Medulla oblongata (tissue), 1 donor: ENCODE results near the gene APOBEC3A.

Experiments used
- DNase-seq: peaks from one replicate; pipeline ENCODE4 v3.0.0-alpha.2; 2015; ENCODE audit errors: extremely low spot score

APOBEC3A gene

DNA sequence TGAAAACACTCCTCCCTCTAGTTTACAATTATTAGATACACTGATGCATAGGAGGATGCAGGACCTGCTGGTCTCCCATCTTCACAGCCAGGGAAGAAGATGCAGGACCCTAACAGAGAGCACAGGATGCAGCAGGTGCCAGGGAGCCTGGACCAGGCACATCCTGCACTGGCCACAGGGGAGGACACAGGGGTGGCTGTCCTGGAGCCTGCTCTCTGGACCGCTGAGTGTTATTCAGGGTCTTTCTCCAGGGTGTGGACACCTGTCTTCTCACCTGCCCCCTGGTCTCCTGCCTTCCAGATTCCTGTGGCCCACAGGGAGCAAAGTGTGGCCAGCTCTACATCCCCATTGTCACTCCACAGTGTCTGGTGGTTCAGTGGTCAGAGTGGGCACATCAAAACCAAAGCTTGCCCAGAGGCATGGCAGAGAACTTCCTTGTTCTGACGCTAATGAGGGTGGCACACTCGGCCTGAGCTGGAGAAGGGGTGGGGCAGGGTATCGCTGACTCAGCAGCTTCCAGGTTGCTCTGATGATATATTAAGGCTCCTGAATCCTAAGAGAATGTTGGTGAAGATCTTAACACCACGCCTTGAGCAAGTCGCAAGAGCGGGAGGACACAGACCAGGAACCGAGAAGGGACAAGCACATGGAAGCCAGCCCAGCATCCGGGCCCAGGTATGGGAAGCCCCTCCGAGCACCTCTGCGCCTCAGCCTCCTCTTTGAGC, at the start of gene APOBEC3A:
TSS of gene APOBEC3A (plus strand) at position 564 of the 725 bp plus-strand sequence. CDS start at position 647, 83 bp downstream.
- DNase-seq: no peak

DNA sequence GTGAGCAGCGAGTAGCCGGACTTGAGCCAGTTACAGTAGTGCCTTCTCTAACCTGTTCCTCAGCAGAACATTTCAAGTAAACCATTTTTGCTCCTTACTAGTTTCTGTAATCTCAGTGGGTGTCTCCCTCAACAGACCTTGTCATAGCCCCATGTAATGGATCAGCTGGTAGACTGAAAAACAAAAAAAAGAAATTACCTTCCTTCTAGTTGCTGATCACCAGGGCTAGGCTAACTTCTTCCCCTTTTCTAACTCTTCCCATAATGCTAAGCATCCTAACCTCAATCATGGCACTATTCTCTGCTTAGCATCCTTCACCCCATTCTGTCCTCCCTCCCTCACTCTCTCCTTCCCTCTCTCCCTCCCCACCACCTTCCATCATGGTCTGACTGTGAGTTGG, 49.6 kb upstream of the APOBEC3A start:
- DNase-seq: no peak

DNA sequence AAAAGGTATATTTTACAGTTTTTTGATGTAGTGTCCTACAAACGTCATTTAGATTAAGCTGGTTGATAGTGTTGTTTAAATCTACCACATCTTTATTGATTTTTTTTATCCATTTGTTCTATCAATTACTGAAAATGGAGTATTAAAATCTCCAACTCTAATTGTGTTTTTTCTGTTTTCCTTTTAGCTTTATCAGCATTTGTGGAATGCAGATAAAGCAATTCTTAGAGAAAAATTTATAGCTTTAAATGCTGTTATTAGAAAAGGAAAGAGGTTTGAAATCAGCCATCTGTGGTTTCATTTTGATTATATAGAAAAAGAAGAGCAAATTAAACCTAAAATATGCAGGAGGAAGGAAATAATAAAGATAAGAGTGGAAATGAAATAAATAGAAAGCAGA, 46.0 kb upstream of the APOBEC3A start:
- no peak for DNase-seq

DNA sequence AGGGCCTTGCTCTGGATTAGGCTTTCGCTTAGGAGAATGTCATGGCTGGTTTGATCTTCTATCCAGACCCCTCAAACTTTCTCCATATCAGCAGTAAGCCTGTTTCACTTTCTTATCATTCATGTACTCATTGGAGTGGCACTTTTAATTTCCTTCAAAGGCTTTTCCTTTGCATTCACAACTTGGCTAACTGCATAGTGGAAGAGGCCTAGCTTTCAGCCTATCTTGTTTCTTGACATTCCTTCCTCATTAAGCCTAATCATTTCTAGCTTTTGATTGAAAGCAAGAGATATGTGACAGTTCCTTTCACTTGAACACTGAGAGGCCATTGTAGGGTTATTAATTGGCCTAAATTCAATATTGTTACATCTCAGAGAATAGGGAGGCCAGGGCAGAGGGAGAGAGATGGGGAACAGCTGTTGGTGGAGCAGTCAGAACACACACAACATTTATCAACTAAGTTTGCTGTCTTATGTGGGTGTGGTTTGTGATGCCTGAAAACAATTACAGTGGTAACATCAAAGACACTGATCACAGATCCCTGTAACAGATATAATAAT, 37.7 kb upstream of the APOBEC3A start:
- DNase-seq: no peak

DNA sequence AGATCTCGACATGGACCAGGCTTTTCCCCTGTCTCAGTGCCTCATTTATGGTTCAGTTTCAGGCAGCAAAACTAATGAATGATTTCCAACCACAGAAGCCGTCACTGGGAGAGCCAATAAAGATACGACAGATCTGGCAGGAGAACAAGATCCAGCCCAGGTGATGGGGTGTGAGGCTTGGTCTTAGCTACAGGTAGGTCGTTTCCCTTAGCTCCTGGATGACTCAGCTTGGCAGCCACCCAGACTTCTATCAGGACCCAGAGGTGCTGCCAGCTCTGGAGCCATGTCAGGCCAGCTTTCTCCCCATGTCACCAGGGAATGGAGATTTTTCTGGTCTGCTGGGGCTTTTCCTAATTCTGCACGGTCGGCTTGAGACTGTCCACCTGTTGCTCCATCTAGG, 36.3 kb upstream of the APOBEC3A start:
- no peak for DNase-seq

DNA sequence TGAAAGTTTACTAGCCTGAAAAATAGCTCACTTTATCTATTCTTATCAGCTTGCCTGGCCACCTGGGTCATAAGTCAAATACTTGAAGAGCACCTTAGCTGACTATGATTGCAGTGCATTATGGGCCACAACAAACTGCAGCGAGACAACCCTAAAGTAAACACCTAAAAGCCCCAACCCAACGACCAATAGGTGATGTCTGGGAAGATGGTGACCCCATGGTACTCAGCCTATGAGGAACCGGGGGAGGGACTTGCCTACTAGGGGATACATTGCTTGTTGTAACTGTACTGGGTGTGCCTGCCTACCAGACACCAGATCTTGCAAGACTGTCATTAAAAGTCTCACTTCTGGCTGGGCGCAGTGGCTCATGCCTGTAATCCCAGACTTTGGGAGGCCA, 35.6 kb upstream of the APOBEC3A start:
- no peak for DNase-seq

DNA sequence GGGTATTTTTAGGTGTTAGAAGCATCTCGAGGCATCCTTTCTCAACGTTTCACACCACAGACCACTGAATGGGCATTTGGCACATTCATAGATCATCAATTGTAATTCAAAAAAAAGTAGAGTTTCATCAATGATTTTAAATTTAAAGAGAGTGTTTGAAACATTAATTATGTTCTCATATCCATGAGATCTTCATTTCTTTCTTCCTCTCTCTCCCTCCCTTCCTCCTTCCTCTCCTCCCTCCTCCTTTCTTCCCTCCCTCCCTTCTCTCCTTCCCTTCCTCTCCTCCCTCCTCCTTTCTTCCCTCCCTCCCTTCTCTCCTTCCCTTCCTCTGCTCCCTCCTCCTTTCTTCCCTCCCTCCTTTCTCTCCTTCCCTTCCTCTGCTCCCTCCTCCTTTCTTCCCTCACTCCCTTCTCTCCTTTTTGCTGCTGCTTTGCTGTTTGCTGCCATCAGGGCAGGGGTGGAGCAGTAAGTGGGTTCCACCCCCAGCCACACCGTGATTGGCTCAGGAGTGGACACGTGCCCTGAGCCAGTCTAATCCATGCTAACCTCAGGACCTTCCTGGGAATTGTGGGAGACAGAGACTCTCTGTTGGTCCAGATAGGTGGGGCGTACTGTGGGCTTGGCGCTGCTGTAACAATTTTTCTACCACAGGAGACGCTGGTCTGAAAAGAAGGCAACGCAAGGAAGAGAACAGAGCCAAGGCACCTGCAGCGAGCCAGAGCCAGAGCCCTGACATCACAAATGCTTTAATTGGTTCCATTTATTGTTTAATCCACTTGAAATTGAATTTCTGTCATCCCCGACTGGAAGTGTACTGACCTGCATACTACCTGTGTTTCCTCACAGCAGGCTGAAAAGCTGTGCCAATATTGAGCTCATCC, 33.7 kb upstream of the APOBEC3A start:
- peak; percentile 91 for DNase-seq

DNA sequence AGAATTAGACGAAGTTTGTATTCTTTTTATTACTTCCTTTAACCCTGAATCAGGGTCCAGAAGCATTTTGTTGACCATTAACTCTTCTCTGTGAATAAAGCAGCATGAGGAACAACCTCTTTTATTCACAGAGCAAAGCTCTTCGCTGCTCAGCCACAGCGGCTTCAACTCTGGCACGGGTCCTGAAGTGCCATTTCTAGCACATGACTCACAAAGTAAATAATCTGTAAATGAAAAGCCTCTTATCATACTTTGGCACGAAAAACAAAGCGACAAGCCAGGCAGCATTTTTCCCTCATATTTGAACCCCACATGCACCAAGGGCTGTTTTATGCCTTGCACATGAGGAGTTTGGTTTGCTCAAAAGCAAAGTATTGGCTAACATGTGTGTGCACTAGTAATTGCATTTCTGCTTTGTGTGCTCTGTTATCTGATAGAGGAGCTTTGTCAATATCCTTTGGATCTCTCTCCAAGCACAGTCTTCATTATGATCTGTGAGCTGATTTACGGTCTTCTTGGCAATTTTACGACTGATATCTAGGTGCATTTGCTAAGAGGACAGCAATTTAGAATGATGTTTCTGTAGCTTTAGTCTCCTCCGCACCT, 33.0 kb upstream of the APOBEC3A start:
- DNase-seq: peak; percentile 41

DNA sequence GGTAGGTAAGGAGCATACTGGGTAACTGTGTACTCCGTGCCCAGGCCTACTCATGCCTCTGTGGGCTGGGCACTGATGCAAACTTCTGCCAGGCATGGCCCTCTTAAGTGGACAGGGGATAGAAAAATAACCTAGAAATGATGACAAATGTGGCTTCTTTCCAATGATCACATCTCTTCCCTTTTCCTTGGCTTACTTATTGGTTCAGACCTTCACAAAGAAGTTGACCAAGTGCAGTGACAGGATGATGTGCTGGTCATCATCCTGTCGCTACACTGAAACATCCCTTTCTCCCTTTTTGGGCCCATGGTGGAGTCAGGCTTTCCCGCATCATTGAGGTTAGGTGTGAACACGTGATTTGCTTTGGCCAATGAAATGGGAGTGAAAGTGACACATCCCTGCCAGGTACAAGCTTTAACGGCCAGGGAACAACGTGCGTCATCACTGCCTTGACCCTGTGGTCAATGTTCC, 31.8 kb upstream of the APOBEC3A start:
- DNase-seq: no peak

DNA sequence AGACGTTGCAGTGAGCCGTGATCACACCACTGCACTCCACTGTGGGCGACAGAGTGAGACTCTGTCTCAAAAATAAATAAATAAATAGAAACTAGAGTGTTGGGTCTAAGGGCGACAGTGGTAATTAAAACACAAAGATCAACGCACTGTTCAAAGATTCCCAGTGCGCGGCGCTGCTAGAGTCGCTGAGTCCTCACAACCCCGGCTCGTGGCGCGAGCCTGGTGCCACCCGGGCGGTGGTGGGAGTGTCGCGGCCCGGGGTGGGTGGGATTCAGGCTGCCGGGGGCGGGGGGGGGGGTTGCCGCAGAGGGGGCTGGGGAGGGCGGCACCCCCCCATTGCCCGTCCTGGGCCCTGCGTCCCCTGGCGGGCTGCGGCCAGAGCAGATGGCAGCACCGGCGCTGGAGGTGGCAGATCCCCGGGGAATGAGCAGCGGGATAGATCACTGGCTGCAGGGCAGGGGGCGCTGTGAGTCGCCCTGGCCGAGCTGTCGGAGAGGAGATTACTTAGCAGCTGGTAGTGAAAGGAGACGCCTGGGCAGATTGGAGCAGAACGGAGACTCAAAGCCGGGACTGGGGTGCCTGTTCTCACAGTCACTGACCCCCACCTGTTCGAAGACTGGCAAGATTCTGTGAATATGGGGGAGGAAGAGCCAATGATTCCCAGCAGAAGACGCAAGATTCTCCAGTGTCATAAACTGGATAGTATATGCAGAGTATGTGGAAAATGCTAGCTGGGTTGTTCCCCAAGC, 30.2 kb upstream of the APOBEC3A start:
- DNase-seq: peak; percentile 76

DNA sequence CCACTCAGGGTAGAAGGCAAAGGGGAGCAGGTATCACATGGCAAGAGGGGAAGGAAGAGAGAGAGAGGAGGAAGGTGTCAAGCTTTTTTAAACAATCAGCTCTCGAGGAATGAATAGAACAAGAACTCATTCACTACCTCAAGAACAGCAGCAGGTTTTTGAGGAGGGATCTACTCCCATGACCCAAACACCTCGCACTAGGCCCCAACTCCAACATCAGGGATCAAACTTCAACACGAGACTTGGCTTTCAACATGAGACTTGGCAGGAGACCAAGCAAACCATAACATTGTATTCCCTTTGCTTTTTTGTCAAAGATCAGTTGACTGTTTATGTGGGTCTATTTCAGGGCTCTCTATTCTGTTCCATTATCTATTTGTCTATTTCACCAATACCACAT, 26.9 kb upstream of the APOBEC3A start:
- DNase-seq: no peak

DNA sequence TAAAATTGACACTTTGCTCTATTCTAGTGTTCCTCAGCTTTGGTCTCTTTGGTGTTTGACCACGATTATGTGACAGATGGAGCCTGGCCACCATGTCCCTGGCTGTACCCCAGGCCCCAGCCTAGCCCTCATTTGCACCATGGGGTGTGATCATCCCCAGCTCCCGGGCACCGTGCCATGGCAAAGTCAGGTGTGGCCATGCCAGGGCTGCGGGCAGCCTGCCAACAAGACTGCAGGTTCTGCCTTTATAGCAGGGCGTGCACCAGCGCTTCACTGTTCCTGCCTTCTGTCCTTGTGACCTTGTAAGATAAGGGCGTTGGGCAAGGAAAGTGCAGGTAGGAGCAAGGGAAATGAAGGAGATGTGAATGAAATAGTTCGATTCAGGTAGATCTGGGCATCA, 22.4 kb upstream of the APOBEC3A start:
- no peak for DNase-seq

DNA sequence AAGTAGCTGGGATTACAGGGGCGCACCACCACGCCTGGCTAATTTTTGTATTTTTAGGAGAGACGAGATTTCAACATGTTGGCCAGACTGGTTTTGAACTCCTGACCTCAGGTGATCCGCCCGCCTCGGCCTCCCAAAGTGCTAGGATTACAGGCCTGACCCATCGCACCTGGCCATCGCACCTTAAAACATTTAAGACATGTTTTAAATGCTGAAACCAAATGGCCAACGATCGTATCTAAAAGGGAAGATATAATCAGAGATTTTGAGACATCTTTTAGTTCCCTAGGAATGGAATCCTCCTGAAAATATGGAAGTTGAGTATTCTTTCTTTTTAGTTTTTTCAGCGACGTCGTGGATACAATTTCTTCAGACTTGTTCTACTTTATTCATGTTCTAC, 21.8 kb upstream of the APOBEC3A start:
- DNase-seq: no peak

DNA sequence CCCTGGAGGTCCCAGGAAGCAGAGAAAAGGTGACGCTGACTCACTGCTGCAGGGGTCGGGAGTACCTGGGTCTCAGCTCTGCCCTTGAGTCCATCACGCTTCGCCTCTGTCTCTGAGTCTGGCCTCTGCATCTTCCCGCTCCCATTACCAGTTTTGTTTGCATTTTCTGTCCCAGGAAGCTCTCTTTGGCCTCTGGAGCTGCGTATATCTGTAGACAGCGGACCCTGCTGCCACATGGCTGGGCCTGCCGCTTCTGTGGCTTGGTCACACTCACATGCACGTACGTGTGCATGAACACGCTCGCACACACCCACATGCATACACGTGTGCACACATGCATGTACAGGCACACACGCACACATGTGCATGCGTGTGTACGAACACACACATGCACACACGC, 20.8 kb upstream of the APOBEC3A start:
- no peak for DNase-seq

DNA sequence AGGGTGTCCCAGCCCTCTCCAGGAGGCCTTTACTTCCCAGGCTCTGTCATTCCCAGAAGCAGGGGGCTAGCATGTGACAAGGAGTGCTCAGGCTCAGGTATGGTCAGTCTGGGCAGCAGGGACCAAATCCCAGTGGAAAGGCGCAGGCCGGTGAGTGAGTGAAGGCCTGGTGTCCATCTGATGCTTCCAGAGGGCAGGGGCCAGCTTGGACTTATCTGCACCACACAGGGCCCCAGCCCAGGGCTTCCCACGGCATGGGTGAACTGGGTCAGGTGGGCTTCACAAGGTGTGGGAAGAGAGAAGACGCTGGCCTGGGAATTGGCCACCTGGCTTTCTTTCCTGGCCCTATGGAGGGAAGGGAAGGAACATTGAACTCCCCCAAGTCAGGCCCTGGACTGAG, 20.4 kb upstream of the APOBEC3A start:
- DNase-seq: no peak

DNA sequence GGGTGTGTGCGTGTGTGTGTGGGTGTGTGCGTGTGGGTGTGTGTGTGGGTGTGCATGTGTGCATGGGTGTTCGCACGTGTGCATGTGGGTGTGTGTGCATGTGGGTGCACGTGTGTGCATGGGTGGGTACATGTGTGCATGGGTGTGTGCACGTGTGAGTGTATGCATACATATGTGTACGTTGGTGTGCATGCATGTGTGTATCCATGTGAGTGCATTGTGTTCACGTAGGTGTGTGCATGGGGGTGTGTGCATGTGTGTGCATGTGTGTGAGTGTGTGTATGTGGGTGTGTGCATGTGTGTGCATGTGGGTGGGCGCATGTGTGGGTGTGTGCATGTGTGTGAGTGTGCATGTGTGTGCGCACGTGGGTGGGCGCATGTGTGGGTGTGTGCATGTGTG, 19.9 kb upstream of the APOBEC3A start:
- DNase-seq: no peak

DNA sequence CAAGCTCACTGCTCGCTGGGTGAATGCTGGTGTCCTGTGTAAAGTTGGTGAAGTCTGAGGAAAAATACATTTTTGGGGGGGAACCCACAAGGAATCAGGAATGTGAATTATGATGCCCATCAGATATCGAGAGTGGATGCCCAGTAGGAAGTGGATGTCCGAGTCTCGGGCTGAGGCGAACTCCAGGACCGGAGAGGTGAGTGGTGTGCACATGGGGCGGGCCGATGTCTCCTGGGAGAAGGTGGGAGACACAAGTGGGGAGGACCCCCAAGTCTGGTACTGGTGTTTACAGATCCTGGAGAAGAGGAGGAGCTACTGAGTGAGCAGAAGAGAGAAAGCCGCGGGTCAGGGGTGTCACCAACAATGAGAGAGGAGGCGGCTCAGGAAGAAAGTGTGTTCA, 19.2 kb upstream of the APOBEC3A start:
- no peak for DNase-seq

DNA sequence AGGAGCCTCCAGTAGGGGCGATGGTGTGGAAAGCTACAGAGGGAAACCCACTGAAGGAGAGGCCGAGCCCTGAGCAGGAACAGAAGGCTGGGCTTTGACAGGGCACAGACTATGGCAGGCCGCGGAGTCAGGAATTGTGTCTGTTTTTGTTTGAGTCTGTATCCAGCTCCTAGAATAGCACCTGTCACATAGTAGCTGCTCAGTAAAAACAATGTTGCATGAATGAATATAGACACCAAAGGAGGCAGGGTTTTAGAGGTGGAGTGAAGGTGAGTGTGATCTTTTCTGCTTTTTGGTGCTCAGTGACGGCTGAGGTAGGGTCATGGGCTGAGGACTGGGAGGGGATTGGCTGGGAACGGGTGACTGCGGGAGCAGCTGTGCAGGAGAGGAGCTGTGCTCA, 18.5 kb upstream of the APOBEC3A start:
- DNase-seq: no peak

DNA sequence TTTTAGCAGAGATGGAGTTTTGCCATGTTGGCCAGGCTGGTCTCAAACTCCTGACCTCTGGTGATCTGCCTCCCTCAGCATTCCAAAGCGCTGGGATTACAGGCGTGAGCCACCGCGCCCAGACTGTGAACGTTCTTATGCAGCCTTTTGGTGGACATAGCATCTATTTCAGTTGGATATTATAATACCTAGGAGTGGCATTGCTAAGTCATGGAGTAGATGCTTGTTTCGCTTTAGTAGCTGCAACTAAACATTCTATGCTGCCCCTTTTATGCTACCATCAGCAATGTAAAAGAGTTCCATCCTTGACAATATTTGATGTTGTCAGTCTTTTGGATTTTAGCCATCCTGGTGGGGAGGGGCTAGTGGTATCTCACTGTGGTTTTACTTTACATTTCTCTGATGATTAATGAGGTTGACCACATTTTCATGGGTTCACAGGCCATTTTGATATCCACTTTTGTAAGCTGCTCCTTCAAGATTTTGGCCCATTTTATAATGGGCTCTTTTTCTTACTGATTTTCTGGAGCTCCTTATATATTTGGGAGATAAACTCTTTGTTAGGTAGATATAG, 16.5 kb upstream of the APOBEC3A start:
- DNase-seq: no peak

DNA sequence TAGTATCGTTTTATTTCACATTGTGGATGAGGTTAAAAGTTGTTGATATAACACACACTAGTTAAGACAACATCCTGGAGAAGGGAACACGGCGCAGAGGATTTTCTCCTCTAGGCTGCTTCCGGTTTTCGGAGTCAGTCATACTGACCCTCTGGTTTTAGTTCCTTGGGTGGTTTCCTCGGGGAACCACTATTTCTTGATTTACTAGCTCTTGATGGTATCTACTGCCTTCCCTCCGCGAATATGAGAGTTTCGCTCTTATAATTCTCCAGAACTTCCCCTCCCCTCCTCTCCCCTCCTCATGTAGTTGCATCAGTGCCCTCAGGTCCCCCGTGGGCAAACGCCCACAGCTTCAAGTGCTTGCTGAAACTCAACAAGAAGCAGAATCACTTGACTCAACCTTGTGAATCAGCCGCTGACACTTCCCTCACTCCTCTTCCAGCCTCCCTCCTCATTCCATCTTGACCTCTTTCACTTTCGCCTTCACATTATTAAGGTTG, 15.9 kb upstream of the APOBEC3A start:
- peak; percentile 74 for DNase-seq

DNA sequence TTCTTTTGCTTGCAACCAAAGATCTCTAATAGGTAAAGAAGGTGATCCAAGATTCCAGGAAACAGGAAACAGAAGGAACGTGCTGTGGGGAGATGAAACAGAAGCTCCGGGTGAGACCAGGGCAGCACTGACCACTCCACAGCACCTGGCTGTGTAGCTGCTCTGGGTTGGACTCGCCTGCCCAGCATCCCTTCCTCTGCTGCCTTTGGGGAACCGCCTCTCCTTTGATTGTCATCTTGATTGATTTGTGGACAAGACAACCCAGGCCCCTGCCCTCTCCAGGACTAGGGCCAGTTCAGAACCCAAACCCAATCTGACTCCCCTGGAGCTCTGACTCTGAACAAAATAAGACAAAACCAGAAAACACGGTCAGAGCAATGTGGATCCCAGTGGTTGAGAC, 14.7 kb upstream of the APOBEC3A start:
- DNase-seq: no peak
